ELF-1 (cell line): ENCODE results near the gene ABHD12B.
A peak's percentile ranks its signal among the peaks of the same experiment; 100 is the strongest.

Source experiments
- DNase-seq: peaks from one replicate; pipeline ENCODE4 v3.0.0-alpha.2; 2016; ENCODE audit warnings: low read depth, low spot score

Gene ABHD12B

GRCh38 chr14:50871914-50872732, at the start of gene ABHD12B:
ABHD12B (plus strand) TSS chr14:50872053; CDS start chr14:50872175, 122 bp downstream.
- no peak for DNase-seq

DNA sequence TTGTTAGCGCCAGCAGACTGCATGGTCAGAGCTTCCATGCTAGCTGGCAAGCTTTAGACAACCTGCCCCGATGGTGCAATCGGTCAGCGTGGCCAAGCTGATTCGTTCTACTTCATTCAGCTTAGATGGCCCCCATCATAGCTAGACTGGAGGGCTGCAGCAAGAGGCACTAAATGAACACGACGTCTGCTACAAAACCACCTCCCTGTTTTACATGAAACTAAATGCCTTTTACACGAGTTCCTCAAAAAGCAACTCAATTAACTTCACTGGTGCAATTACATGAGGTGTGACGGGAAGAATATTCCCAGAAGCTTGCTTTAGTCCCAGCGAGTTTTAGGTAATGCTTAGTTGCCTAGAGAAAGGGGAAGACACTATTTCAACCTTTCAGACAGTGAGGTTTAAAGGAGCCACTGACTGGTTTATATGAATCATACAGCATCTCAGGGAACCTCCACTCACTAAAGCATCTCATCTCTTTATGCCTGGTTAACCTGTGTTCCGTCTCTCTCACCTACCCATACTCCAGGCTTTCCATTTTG, 49.3 kb upstream of the ABHD12B start:
- DNase-seq, result no peak

- DNase-seq, result no peak
Observed at GRCh38 chr14:50823051-50823761, 48.6 kb upstream of the ABHD12B start.

DNA sequence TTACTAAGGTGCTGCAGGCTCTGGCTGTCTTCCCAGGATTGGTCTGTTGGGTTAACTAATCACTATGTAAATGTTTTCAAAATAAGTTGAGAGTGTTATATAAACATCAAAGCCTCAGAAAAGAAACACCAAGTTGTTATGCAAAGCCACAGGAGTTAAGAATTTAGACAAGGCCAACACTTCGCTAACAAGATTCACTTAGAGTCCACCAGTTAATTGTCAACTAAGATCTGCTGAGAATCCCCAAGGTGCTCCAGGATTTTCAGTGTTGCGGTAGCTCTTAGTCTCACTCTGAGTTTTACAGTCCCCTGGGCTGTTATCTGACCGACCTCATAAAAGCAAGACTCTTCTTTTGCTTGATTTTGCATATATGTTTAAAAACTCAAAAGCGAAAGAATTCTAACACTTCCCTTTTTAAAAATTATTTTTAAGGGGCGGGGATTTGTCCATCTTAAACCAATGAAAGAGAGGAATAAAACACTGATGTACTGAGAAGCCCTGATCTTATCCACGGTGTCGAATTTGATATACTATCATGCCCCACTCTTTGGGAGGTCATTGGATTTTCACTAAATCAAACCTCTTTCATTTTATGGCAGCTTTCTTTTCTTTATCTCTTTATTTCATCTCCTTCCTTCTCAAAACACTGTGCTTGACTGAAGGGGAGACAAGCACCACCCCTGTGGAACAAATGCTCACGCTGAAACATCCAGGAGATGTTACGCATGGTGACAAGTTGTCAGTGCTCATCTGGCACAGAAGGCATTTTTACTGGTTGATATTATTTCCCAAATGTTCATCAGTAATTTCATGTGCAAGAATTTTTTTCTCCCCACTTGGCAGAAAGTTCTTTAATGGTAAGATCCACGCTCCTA, 47.9 kb upstream of the ABHD12B start:
- DNase-seq, result peak; percentile 15

DNA sequence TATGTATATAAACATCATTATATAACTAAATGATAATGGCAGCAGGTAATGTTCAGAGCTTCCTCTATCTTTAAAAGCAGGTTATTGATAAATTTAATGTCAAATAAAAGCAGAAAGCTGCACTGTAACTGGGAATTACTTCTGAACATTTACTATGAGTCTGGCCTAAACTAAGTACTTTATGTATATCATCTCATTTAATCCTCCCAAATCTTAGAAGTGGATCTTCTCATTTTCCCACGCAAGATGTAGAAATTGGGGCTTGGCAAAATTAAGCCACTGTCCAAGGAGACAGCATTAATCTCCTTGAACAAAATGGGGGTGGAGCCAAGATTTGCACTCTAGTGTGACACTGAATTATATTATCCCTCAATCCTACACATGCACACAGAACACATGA, 46.5 kb upstream of the ABHD12B start:
- no peak for DNase-seq

DNA sequence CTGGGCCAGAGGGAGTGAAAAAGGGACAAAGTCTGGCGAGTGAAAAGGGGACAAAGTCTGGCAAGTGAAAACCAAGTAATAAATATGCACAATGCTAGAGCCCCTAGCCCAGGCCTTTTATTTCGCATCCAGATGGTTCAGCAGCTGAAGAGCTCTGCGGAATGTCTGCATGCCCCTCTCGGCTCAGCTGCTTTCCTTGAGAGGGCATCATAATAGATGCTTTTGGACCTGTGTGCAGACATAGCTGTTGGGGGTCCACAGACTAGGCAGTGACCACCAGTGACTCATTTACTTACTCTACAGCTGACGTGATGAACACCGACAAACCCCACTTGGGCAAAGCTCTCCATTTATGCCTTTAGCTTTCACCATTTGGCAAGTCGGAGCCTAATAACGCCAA, 45.2 kb upstream of the ABHD12B start:
- no peak for DNase-seq

DNA sequence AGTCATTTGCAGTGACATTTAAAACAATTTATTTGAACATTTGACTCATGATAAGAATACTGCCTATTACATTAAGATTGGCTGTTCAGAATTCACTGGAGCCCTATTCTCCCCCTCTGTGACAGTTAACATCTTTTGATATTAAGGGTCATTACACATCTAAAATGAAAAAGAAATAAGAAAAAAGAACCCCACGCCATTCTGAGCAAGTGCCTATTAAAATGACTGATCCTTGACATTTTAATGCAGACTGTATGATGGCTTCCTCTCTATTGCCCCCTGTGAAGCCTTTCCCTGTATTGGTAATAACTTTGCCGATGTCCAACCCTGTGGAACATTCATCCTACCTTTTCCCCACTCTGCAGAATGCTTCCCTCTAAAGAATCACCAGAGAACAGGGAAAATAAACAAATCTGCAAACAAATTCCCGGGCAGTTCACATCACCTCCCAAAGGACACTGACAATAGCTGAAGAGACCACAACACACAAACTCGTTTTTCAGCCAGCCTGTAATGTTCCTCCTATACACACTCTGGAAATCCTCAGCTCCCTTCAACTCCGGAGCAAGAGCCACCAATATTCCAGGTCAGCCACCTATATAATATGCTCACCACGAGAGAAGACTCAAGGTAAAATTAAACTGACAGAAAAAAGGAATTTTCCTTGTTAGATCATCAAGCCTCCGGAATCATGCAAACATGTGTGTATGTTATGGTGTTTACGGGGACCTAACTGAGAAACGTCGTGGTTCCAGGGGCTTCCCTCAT, 42.9 kb upstream of the ABHD12B start:
- DNase-seq, result no peak

DNA sequence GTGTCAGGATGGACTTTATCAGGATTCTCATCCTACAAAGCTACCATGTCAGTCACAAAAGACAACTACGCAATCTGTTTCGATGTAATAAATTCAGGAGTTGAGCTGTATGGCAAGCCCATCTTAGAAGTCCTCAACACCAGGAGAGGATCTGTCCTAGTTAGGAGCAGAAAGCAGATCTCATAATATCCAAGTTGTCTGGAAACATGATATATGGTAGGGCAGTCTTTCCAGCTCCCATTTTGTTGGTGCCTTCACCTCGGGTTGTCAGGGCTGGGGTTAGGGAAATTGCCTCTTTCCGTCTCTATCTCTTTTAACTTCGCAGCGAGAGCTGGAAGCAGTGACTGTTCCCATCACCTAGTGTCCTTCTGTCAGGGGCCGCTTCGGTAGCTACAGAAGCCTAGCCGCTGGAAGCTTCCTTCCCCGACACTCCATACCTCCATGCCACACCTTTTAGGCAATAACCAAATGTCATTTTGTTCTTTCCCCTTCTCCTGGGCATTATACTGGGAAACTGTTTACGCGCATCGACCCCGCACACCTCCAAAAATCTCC, 42.3 kb upstream of the ABHD12B start:
- DNase-seq, result peak; percentile 56

DNA sequence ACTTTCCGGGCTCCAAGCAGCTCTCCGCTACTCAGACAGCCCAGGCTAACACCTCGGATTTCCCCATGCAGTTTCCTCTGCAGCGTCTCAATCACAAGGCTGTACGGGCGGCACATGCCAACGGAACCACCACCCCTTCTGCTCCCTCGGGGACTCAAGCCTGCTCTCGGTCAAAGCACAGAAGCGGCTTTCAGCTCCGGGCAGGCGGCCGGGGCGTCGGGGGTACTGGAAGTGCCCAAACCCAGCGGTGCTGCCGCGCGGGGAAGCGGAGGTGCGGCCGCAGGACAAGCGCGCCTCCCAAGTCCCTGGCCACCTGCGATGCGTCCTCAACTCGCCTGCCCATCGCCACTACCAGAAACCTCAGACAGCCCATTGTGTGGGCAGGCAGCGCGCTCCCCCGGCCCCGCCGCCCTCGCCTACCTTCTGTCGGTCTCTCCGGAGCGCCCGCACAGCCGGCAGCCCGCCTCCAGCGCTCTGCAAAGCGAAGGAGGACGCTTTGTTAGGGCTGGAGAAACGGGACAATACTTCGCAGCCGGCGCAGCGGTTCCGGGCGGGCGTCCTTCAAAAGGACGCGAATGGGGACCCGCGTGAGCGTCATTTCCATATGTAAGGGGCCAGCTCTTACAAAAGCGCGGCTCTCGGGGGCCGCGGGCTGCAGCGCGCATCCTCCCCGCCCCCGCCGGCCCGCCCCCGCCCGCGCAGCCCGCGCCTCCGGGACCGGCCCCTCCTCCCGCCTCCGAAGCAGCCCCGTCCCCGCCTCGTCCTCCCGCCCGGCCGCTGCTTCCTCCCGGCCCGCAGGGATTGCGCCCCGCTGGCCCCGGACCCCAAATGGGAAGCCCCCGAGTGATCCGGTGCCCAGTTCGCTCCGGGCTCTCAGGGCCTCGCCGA, 41.6 kb upstream of the ABHD12B start:
- DNase-seq, result peak; percentile 82

GRCh38 chr14:50830932-50831725, 40.7 kb upstream of the ABHD12B start, which contains the start of gene NIN:
NIN (minus strand) TSS chr14:50831162; CDS start chr14:50822056, 9,106 bp downstream.
- peak; percentile 67 for DNase-seq

- DNase-seq, result peak; percentile 58
Observed at GRCh38 chr14:50831726-50832168, 40.1 kb upstream of the ABHD12B start.

GRCh38 chr14:50832935-50833630, 38.8 kb upstream of the ABHD12B start:
- no peak for DNase-seq

GRCh38 chr14:50834802-50835276, 37.0 kb upstream of the ABHD12B start:
- no peak for DNase-seq

DNA sequence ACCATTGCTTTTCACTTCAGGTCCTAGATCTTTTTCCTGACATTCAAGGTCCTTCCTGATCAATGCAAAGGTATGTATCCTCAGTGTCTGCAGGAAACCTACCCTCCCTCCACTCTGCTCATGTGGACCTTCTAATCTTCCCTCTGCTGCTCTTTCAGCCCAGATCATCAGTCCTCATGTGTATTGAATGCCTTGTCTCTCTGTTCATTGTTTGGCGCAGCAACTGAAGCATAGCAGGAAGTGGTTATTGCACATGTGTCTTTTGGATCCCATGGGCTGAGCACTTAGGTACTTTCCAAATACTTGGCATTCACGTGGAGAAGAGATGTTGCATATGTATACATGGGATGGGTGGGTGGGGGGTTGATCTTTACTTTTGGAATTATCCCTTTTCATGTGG, 36.6 kb upstream of the ABHD12B start:
- DNase-seq, result no peak

GRCh38 chr14:50836515-50836914, 35.3 kb upstream of the ABHD12B start:
- peak; percentile 18 for DNase-seq

GRCh38 chr14:50837271-50837670, 34.6 kb upstream of the ABHD12B start:
- no peak for DNase-seq

GRCh38 chr14:50837850-50838470, 33.9 kb upstream of the ABHD12B start:
- no peak for DNase-seq
